Astrocyte (in vitro differentiated cells and primary cell): ENCODE data around the gene PACRG.

ENCODE experiments used
- CTCF ChIP-seq: IDR thresholded peaks from 2 replicates; pipeline ENCODE4 v1.5.1; 2011; ENCODE audit warnings: low read depth, mild to moderate bottlenecking, inconsistent platforms, low read length, moderate library complexity; ENCODE audit not compliant: insufficient read depth
- EZH2 ChIP-seq: IDR thresholded peaks from 2 replicates; pipeline ENCODE4 v1.6.1; 2012; ENCODE audit warnings: mild to moderate bottlenecking, low read length, inconsistent platforms; ENCODE audit not compliant: insufficient read depth

- no peak for TF ChIP-seq EZH2
- TF ChIP-seq CTCF: no peak
These were observed 424.9 kb downstream of the PACRG start for GRCh38 chr6:163152701-163153100.
